NCI-H226 (cell line): ENCODE data around the gene CDX1.

Experiments used
- DNase-seq: peaks from one replicate; pipeline ENCODE4 v3.0.0-alpha.2; 2015

The CDX1 gene

GRCh38 chr5:150166650-150167511 lies at the start of gene CDX1:
Gene CDX1, plus strand, starts transcription at chr5:150166778. Its CDS starts 99 bp downstream, at chr5:150166877.
- DNase-seq = no peak

- no peak for DNase-seq
These were observed 48.5 kb upstream of the CDX1 start for GRCh38 chr5:150117945-150118560.

- no peak for DNase-seq
These were observed 47.9 kb upstream of the CDX1 start for GRCh38 chr5:150118561-150119229.

GRCh38 chr5:150119421-150120061 lies 47.0 kb upstream of the CDX1 start:
- no peak for DNase-seq

- no peak for DNase-seq
These were observed 46.5 kb upstream of the CDX1 start for GRCh38 chr5:150120062-150120441.

- DNase-seq = no peak
These were observed 45.7 kb upstream of the CDX1 start for GRCh38 chr5:150120617-150121447.

GRCh38 chr5:150121448-150122157 lies 45.0 kb upstream of the CDX1 start:
- no peak for DNase-seq

- DNase-seq = peak; percentile 6
These were observed 44.4 kb upstream of the CDX1 start for GRCh38 chr5:150122158-150122510.

- DNase-seq = no peak
These were observed 43.8 kb upstream of the CDX1 start for GRCh38 chr5:150122536-150123481.

- DNase-seq = no peak
These were observed 43.0 kb upstream of the CDX1 start for GRCh38 chr5:150123542-150123941.

- DNase-seq = no peak
These were observed 42.4 kb upstream of the CDX1 start for GRCh38 chr5:150124111-150124557.

GRCh38 chr5:150124596-150124995 lies 42.0 kb upstream of the CDX1 start:
- DNase-seq = no peak

GRCh38 chr5:150125334-150125733 lies 41.2 kb upstream of the CDX1 start:
- DNase-seq = no peak

GRCh38 chr5:150126199-150126920 lies 40.2 kb upstream of the CDX1 start:
- DNase-seq = no peak

GRCh38 chr5:150126921-150127265 lies 39.7 kb upstream of the CDX1 start:
- DNase-seq = no peak

- DNase-seq = no peak
These were observed 37.1 kb upstream of the CDX1 start for GRCh38 chr5:150129454-150129812.

GRCh38 chr5:150129813-150130492 lies 36.6 kb upstream of the CDX1 start:
- peak; percentile 34 for DNase-seq

- DNase-seq = no peak
These were observed 36.1 kb upstream of the CDX1 start for GRCh38 chr5:150130493-150130922.

GRCh38 chr5:150131461-150131860 lies 35.1 kb upstream of the CDX1 start:
- DNase-seq = no peak
